GM12878 (cell line): ENCODE measurements around the gene DCTN1. TPM values are rescaled to one million over a fixed set of nuclear protein-coding genes. Genes with fewer than 3 reads are reported as not detected.

ENCODE experiments used
- ATAC-seq: fragments of 200-7000 bp; cut with Tn5 transposase; 3 replicates; pipeline ENCODE4 v1.9.1; 2020; ENCODE audit warnings: mild to moderate bottlenecking, moderate library complexity
- BruUV-seq: library from RNA; stranded (reverse); fragments of 400-500 nt; replicated peaks from 2 replicates; lab custom pipeline; 2021; lab: Mats Ljungman, UMichigan
- CTCF ChIA-PET: fragments of 300-600 bp; sonication (Branson Sonifier 250); formaldehyde crosslinking; extraction: SDS; loops from one replicate; lab custom pipeline; 2021; ENCODE audit warnings: inconsistent platforms; lab: Yijun Ruan, JAX
- POLR2A ChIA-PET: fragments of 350-600 bp; formaldehyde crosslinking; extraction: SDS; loops from one replicate; lab custom pipeline; 2021; ENCODE audit warnings: inconsistent platforms; lab: Charles Lee
- RAD21 ChIA-PET: fragments of 300-600 bp; sonication (Branson Sonifier 250); formaldehyde crosslinking; loops from one replicate; lab custom pipeline; 2023; ENCODE audit warnings: antibody characterized with exemption; ENCODE audit not compliant: unreplicated experiment; lab: Charles Lee
- SMC1A ChIA-PET: fragments of 300-600 bp; sonication (Branson Sonifier 250); formaldehyde crosslinking; loops from one replicate; lab custom pipeline; 2023; ENCODE audit not compliant: unreplicated experiment, uncharacterized antibody; lab: Charles Lee
- DNase-seq: peaks from one replicate; pipeline ENCODE4 v3.0.0-alpha.2; 2011; ENCODE audit warnings: low read depth, low spot score
- FAIRE-seq: peaks from 3 replicates; lab custom pipeline; 2011; peaks lifted over from hg19 to GRCh38; lab: Jason Lieb, UNC
- H2AFZ ChIP-seq: 2 replicates; pipeline ENCODE4 v1.6.0; 2011; ENCODE audit warnings: low read depth, low read length, control low read depth; ENCODE audit not compliant: control insufficient read depth
- H3K27ac ChIP-seq: 2 replicates; pipeline ENCODE4 v1.5.1; 2011; ENCODE audit warnings: control low read depth; ENCODE audit not compliant: control insufficient read depth, insufficient read depth
- H3K27me3 ChIP-seq, 2 experiments: replicated peaks in 1 of 2; 2 replicates each; pipeline versions ENCODE4 v1.6.0 to v1.6.1; 2011; ENCODE audit warnings: low read length in 1 of 2; ENCODE audit not compliant: control insufficient read depth in 2 of 2, insufficient read depth in 2 of 2
- H3K36me3 ChIP-seq, 2 experiments: 2 replicates each; pipeline ENCODE4 v1.5.1; 2011; ENCODE audit warnings: low read length in 1 of 2; ENCODE audit not compliant: control insufficient read depth in 2 of 2, insufficient read depth in 2 of 2
- H3K4me1 ChIP-seq: 2 replicates; pipeline ENCODE4 v1.6.1; 2011; ENCODE audit warnings: mild to moderate bottlenecking, low read length, moderate library complexity, mixed read lengths; ENCODE audit not compliant: control insufficient read depth, insufficient read depth
- H3K4me2 ChIP-seq: 2 replicates; pipeline ENCODE4 v1.6.0; 2011; ENCODE audit warnings: control low read depth; ENCODE audit not compliant: control insufficient read depth, insufficient read depth
- H3K4me3 ChIP-seq: fragments of 200-600 bp; sonication (generic); 2 replicates; pipeline ENCODE4 v1.5.1; 2016
- H3K79me2 ChIP-seq: 2 replicates; pipeline ENCODE4 v1.6.0; 2011; ENCODE audit warnings: low read length; ENCODE audit not compliant: control insufficient read depth, insufficient read depth
- H3K9ac ChIP-seq: 2 replicates; pipeline ENCODE4 v1.8.0; 2011; ENCODE audit warnings: low read length, control low read depth, mixed read lengths; ENCODE audit not compliant: control insufficient read depth, insufficient read depth
- H3K9me3 ChIP-seq: replicated peaks from 3 replicates; pipeline ENCODE4 v1.5.1; 2011; ENCODE audit warnings: mild to moderate bottlenecking, low read length; ENCODE audit not compliant: control insufficient read depth, insufficient read depth
- H4K20me1 ChIP-seq: 2 replicates; pipeline ENCODE4 v1.6.0; 2011; ENCODE audit not compliant: control insufficient read depth, insufficient read depth
- BCL11A ChIP-seq: IDR thresholded peaks from 2 replicates; pipeline ENCODE4 v1.6.1; 2011; ENCODE audit warnings: low read depth, low read length
- CTCF ChIP-seq, 3 experiments: IDR thresholded peaks in 2 of 3; conservative IDR thresholded peaks in 1 of 3; 2 replicates each; pipeline ENCODE4 v1.5.1; 2011; ENCODE audit warnings: low read depth in 3 of 3, low read length in 3 of 3, mild to moderate bottlenecking in 3 of 3, control low read depth in 2 of 3, moderate library complexity in 2 of 3, inconsistent platforms in 1 of 3, mixed read lengths in 1 of 3; ENCODE audit not compliant: control insufficient read depth in 2 of 3, insufficient read depth in 1 of 3; ENCODE audit errors: extremely low read depth in 1 of 3
- FOS ChIP-seq: IDR thresholded peaks from 3 replicates; pipeline ENCODE4 v1.6.1; 2011; ENCODE audit warnings: borderline replicate concordance; ENCODE audit not compliant: insufficient read length; ENCODE audit errors: extremely low read depth
- FOXM1 ChIP-seq: IDR thresholded peaks from 2 replicates; pipeline ENCODE4 v1.6.1; 2012; ENCODE audit warnings: low read depth, mild to moderate bottlenecking, inconsistent platforms, low read length, moderate library complexity
- HCFC1 ChIP-seq: fragments of 150-350 bp; IDR thresholded peaks from 2 replicates; pipeline ENCODE4 v1.6.1; 2014; ENCODE audit warnings: low read length
- HDGF ChIP-seq: fragments of 450-650 bp; IDR thresholded peaks from 2 replicates; pipeline ENCODE4 v1.6.1; 2016; ENCODE audit warnings: antibody characterized with exemption
- IKZF2 ChIP-seq, 2 experiments: fragments of 450-650 bp; IDR thresholded peaks; 2 replicates each; pipeline ENCODE4 v1.6.1; 2017; ENCODE audit warnings: mild to moderate bottlenecking in 2 of 2, moderate library complexity in 2 of 2
- NFYA ChIP-seq: IDR thresholded peaks from 2 replicates; pipeline ENCODE4 v1.6.1; 2011; ENCODE audit warnings: low read depth, mild to moderate bottlenecking, low read length, improper control_type of control experiment, borderline replicate concordance
- POLR2AphosphoS5 ChIP-seq: IDR thresholded peaks from 2 replicates; pipeline ENCODE4 v1.6.1; 2011; ENCODE audit warnings: mild to moderate bottlenecking, low read length, inconsistent platforms
- RB1 ChIP-seq: fragments of 450-650 bp; formaldehyde crosslinking; IDR thresholded peaks from 2 replicates; pipeline ENCODE4 v1.6.1; 2017; ENCODE audit warnings: mild to moderate bottlenecking, borderline replicate concordance
- SUPT20H ChIP-seq: IDR thresholded peaks from 2 replicates; pipeline ENCODE4 v1.6.1; 2011; ENCODE audit warnings: low read depth, mild to moderate bottlenecking, low read length, moderate library complexity, borderline replicate concordance; ENCODE audit not compliant: control insufficient read depth
- USF2 ChIP-seq: IDR thresholded peaks from 2 replicates; pipeline ENCODE4 v1.6.1; 2011; ENCODE audit warnings: low read depth, low read length, improper control_type of control experiment, borderline replicate concordance
- ZBED1 ChIP-seq: IDR thresholded peaks from 2 replicates; pipeline ENCODE4 v1.6.1; 2016; ENCODE audit warnings: borderline replicate concordance
- ZNF384 ChIP-seq: IDR thresholded peaks from 2 replicates; pipeline ENCODE4 v1.6.1; 2012; ENCODE audit warnings: low read depth, mild to moderate bottlenecking, low read length, improper control_type of control experiment, borderline replicate concordance
- ZNF622 ChIP-seq: fragments of 450-650 bp; IDR thresholded peaks from 2 replicates; pipeline ENCODE4 v1.6.1; 2017; ENCODE audit warnings: mild to moderate bottlenecking, inconsistent platforms
- WGBS: methylation state at CpG from one replicate; pipeline ENCODE4 v1.1.6; 2016; ENCODE audit warnings: low lambda C conversion rate; ENCODE audit not compliant: insufficient replicate concordance, insufficient coverage; ENCODE audit errors: missing lambda C conversion rate; 5-methylcytosine and 5-hydroxymethylcytosine counted together
- in situ Hi-C: fragments of 300-500 bp; cut with MboI; formaldehyde crosslinking; loops from 9 replicates; pipeline ENCODE4 v1.14.3; 2018; ENCODE audit warnings: mixed read lengths
- intact Hi-C: fragments of 100-400 bp; cut with micrococcal nuclease; formaldehyde crosslinking; loops from one replicate; pipeline ENCODE4 v1.14.2; 2022; ENCODE audit not compliant: unreplicated experiment
- polyA plus RNA-seq, 11 experiments: library from polyadenylated mRNA; depleted of rRNA in 4 of 11; unstranded in 6 of 11; stranded (reverse) in 5 of 11; fragments of >200 nt; fragmentation: Nextera tagmentation in 4 of 11; fragmentation: Illumina TruSeq in 1 of 11; extraction: Ambion mirVana in 4 of 11; extraction: Trizol in 1 of 11; gene quantifications; 1 replicate in 1 of 11; 2 replicates in 10 of 11; pipeline versions ENCODE4 v1.2.1 to v1.2.3, GENCODE V29; 2011 to 2016; ENCODE audit warnings: inconsistent platforms in 2 of 11, missing spikeins in 2 of 11, low read depth in 1 of 11
- total RNA-seq, 4 experiments: library from RNA; depleted of rRNA in 3 of 4; stranded (reverse); fragments of >200 nt in 3 of 4; fragmentation: Illumina TruSeq in 1 of 4; extraction: Trizol in 1 of 4; gene quantifications; 2 replicates each; pipeline versions ENCODE4 v1.2.1 to v1.2.3, GENCODE V29; 2013 to 2021
- TF ChIP-seq, protein P1 (sequence below): IDR thresholded peaks from 2 replicates; pipeline ENCODE4 v1.6.1; 2012; ENCODE audit warnings: low read length, inconsistent platforms

The DCTN1 gene
- total and polyA plus RNA-seq, 10 of the 15 experiments (the other 5 are each of a cell fraction or from before 2014, with no cell fraction given), result 44.1 to 116 (median 64.8) TPM

- 2% methylated on average over 40 of the region's 62 CpGs for whole genome bisulfite sequencing
- Histone ChIP-seq H3K9ac (peak overlapping the region; percentile 97), H3K4me3 (peak overlapping the region; percentile 88), H3K4me1 (peaks cover 3% of the 10 kb centered on the region; the same call in 1 of the 2 replicates), H4K20me1 (0 out of 2 replicates have a peak, but pooled peaks cover 3% of the 10 kb centered on the region), H3K79me2 (peaks cover 27% of the 10 kb centered on the region), H3K36me3 (no peaks in the 10 kb centered on the region), H3K9me3 (no peaks in the 10 kb centered on the region), H3K4me2 (peak overlapping the region; percentile 78), H3K27me3 (no peaks in the 10 kb centered on the region), H2AFZ (peak overlapping the region; percentile 100), H3K27ac (peak overlapping the region; percentile 98)
- BruUV-seq, result no TSS peak
- in situ Hi-C loops, result loop anchor here (10.0 kb wide), 1 partner anchor 567 kb away; the partner anchor contains the start of gene STAMBP
- ChIA-PET RAD21 (interaction anchor here (0.9 to 3.5 kb wide), 12 partner anchors 9 to 396 kb away, joined by 3 to 14 read pairs (median 5); partner anchors contain the start of gene WBP1), SMC1A (interaction anchor here (0.8 to 6.1 kb wide), 17 partner anchors 9 to 567 kb away, joined by 3 to 36 read pairs (median 3); partner anchors contain the start of gene INO80B), POLR2A (interaction anchor here (0.6 to 1.6 kb wide), 11 partner anchors 10 to 216 kb away, joined by 3 to 6 read pairs (median 3); partner anchors contain the start of genes C2orf81, INO80B and WDR54), CTCF (interaction anchor here (0.5 to 5.2 kb wide), 41 partner anchors 9 to 673 kb away, joined by 3 to 48 read pairs (median 4); partner anchors contain the start of genes DCTN1, INO80B and MTHFD2)
- intact Hi-C loops, result loop anchor here (5.0 to 10.0 kb wide), 3 partner anchors 125 to 247 kb away; partner anchors contain the start of gene BOLA3
- peak; percentile 76 for DNase-seq
- peak; percentile 89 for ATAC-seq
- FAIRE-seq, result peak; percentile 83
- peak; percentile 95; the same call in 1 of the 2 replicates for TF ChIP-seq RB1
- TF ChIP-seq CTCF (IDR thresholded peaks at IDR 0.05 in 2 of 3, conservative IDR thresholded peaks at IDR 0.05 in 1 of 3; ENCODE audit: control insufficient read depth in 2 of 3, extremely low read depth in 1 of 3, insufficient read depth in 1 of 3, low read depth in 3 of 3, low read length in 3 of 3), result peak; percentile 97 to 99 (median 98); a peak in 5 of 6 replicates
- TF ChIP-seq USF2, result no peak
- TF ChIP-seq NFYA, result no peak
- TF ChIP-seq ZNF384, result no peak
- peak; percentile 54 for TF ChIP-seq HCFC1
- peak in 1 of 2 experiments; percentile 5; a peak in 1 of 4 replicates for TF ChIP-seq IKZF2 (IDR thresholded peaks at IDR 0.05)
- no peak for TF ChIP-seq ZNF622
- TF ChIP-seq POLR2AphosphoS5, result peak; percentile 48; the same call in 1 of the 2 replicates
- no peak for TF ChIP-seq SUPT20H
- no peak for TF ChIP-seq ZBED1
- TF ChIP-seq HDGF, result 0 out of 2 replicates have a peak, but pooled peaks have one; percentile 39
- TF ChIP-seq FOS, result no peak
- TF ChIP-seq FOXM1, result no peak
- TF ChIP-seq, protein P1, sequence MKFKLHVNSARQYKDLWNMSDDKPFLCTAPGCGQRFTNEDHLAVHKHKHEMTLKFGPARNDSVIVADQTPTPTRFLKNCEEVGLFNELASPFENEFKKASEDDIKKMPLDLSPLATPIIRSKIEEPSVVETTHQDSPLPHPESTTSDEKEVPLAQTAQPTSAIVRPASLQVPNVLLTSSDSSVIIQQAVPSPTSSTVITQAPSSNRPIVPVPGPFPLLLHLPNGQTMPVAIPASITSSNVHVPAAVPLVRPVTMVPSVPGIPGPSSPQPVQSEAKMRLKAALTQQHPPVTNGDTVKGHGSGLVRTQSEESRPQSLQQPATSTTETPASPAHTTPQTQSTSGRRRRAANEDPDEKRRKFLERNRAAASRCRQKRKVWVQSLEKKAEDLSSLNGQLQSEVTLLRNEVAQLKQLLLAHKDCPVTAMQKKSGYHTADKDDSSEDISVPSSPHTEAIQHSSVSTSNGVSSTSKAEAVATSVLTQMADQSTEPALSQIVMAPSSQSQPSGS, result no peak
- TF ChIP-seq BCL11A, result 0 out of 2 replicates have a peak, but pooled peaks have one; percentile 11
Measured at GRCh38 chr2:74391580-74392448, 11.7 kb upstream of the DCTN1 start.
